ENCODE results near the gene JAZF1.

DNA sequence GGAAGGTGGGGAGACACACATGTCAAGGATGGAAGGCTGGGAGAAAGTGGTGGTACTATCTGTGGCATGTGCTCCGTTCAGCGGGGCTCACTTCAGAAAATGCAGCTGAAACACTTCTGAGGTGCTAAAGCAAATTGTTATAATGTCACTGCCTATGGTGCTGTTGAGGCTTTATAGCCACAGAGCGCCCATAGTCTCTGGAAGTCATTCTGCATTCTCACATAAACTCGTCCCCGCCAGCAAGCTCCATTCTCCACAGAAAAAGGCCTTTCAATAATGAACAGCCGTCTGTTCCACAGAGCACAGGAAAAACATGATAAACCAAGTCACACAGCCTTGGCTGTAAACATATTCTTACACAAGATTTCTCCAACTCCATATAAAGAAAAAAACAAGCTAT lies 308.7 kb downstream of the JAZF1 start:
- TF ChIP-seq, protein P1, sequence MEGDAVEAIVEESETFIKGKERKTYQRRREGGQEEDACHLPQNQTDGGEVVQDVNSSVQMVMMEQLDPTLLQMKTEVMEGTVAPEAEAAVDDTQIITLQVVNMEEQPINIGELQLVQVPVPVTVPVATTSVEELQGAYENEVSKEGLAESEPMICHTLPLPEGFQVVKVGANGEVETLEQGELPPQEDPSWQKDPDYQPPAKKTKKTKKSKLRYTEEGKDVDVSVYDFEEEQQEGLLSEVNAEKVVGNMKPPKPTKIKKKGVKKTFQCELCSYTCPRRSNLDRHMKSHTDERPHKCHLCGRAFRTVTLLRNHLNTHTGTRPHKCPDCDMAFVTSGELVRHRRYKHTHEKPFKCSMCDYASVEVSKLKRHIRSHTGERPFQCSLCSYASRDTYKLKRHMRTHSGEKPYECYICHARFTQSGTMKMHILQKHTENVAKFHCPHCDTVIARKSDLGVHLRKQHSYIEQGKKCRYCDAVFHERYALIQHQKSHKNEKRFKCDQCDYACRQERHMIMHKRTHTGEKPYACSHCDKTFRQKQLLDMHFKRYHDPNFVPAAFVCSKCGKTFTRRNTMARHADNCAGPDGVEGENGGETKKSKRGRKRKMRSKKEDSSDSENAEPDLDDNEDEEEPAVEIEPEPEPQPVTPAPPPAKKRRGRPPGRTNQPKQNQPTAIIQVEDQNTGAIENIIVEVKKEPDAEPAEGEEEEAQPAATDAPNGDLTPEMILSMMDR (IDR thresholded peaks at IDR 0.05; ENCODE audit: low read length) = no peak
- TF ChIP-seq EZH2 (optimal IDR thresholded peaks at IDR 0.05; ENCODE audit: low read depth, low read length) = no peak

All from MM.1S (cell line).